Activated T-cell treated with anti-CD3 and anti-CD28 coated beads for 48 hours (primary cell): ENCODE data around the gene TMEM132C.

Source experiments
- DNase-seq: peaks from one replicate; pipeline ENCODE4 v3.0.0-alpha.2; 2020; ENCODE audit warnings: low read depth

TMEM132C gene

DNA sequence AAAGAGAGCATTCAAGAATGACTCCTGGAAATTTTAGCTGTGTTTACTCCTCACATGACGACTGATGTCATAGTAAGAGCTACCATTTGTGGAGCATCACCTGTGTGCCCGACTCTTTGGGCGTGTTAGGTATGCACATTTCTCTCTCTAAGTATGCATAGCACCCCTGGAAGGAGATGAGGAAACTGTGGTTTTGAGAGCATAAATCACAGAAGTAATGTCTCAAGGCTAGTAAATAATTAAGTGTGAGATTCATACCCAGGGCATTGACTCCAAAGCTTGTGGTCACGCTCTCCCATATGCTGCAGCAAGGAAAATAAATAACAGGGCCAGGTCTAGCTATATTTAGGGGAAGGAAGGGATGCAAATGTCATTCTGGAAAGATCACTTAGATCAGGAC lies 340.7 kb downstream of the TMEM132C start:
- DNase-seq: no peak

- DNase-seq: no peak
Measured at GRCh38 chr12:128609861-128610260, 342.9 kb downstream of the TMEM132C start.

GRCh38 chr12:128611736-128612135 lies 344.8 kb downstream of the TMEM132C start:
- no peak for DNase-seq

DNA sequence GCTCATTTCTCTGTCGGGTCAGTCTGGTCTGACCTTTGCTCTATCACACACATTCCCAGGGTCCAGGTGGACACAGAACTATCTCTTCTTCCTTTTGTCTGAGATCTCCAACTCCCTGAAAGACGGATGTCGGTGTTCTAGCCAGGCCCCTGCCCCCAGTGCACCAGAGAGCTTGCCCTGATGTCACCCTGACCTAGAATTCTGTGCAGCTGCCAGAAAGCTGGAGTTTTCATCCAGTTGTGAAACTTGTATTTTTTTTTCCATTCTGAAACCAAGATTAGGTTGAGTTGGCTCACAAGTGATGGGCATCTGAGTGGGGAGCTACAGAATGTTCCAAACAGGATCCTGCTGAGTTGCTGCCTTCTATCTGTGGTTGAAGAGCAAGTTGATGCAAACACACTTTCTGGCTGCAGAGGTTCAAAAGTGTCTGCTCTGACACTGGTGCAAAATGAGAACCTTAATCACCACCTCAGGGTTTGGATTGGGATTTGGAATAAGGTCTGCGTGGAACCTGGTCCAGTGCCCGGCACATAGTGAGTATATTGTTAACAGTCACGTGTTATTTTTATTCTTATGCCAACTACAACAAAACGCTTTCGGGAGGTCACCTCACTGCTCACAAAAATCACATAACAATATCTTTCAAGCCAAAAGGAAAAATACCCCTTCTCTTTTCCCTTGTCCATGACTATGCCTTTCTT lies 345.3 kb downstream of the TMEM132C start:
- no peak for DNase-seq

DNA sequence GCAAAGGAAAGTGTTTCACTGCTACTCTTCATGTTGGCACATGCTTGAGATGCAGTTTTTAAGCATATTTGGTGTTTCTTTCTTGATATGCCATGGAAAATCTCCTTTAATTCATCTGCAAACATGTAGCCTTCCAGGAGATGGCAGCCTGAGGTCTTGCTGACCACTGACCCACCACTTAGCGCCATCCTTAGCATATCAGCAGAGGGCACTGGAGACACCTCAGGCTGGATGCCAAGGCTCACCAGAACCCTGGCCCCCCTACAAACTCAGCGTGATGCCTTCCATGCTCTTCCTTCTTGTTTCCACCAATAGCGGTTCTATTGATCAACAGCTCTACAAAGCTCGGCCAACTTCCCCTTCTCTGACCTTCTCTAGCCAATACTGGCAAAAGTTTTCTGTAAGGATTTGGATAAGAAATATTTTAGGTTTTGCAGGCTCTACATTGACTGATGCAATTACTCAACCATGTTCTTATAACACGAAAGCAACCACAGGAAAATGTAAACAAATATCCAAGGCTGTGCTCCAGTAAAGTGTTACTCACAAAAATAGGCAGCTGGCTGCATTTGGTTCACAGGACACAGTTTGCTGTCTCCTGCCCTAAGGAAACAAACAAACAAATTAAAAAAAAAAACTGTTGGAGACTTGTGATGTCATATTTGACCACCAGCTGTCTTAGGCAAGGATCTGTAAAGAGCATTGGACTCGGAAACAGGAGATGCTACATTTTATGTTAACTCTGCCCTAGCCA lies 347.0 kb downstream of the TMEM132C start:
- no peak for DNase-seq

DNA sequence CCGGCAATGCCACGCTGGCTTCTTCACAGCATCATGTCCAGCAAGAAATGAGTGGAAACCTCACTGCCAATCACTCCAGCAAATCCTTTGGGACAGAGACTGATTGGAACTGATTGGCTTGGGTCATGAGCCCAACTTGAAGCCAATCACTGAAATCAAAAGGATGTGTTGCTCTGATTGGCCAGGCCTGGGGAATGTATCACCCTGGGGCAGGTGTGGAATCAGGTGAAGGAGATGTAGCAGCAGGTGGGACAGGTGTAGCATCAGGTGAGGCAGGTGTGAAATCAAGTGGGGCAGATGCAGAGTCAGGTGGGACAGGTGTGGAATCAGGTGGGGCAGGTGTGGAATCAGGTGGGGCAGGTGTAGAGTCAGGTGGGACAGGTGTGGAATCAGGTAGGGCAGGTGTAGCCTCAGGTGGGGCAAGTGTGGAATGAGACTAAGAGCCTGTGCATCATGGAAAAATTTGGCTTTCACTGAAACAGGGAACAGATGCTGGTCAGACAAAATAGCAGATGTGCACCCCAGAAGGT lies 350.4 kb downstream of the TMEM132C start:
- DNase-seq: no peak

- no peak for DNase-seq
Measured at GRCh38 chr12:128619263-128619662, 352.3 kb downstream of the TMEM132C start.

- no peak for DNase-seq
Measured at GRCh38 chr12:128621304-128621703, 354.3 kb downstream of the TMEM132C start.

DNA sequence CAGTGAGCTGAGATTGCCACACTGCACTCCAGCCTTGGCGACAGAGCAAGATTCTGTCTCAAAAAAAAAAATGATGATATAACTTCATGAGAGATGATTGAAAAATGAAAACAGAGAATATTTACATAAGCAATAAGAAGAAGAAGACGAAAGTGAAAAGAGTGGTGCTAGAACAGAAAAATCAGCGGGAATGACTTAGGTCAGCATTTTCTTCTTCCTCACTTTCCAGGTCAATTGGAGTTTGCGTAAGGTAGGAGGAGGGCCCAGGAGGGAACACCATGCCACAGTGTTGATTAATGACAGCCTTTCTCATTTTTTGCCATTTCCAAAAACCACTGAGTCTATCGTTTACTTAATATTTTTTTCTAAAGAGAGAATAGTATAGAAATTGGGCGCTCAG lies 356.8 kb downstream of the TMEM132C start:
- DNase-seq: no peak

DNA sequence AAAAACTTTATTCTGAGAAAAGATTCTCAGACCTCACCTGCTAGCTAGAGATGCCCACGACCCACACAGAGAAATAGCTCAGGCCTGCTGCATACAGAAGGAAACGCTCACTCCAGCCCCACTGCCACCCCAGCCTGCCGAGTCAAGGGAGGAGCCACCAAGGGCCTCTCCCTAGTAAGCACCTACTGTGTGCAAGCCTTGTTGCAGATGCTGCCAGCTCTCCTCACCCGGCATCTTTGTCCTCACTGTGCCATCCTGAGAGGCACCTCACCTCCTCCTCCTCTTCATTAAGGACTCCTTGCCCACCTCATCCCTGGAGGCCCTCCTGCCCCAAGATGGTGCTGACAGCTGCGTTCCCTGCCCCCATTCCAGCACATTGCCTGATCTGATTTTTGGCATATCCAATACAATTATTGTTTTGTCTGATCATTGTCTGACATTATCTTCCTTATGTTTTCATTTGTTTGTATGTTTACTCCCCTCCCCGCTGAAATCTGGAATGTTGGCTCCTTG lies 359.9 kb downstream of the TMEM132C start:
- DNase-seq: no peak

GRCh38 chr12:128627659-128628058 lies 360.7 kb downstream of the TMEM132C start:
- no peak for DNase-seq

GRCh38 chr12:128629979-128630378 lies 363.0 kb downstream of the TMEM132C start:
- no peak for DNase-seq

- DNase-seq: no peak
Measured at GRCh38 chr12:128637642-128638606, 371.0 kb downstream of the TMEM132C start.

DNA sequence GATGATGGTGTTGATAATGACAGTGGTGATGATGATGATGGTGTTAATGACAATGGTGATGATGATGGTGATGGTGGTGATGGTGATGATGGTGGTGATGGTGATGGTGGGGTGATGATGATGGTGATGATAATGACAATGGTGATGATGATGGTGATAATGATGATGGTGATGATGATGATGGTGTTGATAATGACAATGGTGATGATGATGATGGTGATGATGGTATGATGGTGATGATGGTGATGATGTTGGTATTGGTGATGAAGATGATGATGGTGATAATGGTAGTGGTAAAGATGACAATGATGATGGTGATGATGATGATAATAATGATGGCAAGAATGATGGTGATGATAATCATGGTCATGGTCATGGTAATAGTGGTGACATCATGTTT lies 372.1 kb downstream of the TMEM132C start:
- no peak for DNase-seq

- DNase-seq: no peak
Measured at GRCh38 chr12:128643155-128643554, 376.2 kb downstream of the TMEM132C start.

DNA sequence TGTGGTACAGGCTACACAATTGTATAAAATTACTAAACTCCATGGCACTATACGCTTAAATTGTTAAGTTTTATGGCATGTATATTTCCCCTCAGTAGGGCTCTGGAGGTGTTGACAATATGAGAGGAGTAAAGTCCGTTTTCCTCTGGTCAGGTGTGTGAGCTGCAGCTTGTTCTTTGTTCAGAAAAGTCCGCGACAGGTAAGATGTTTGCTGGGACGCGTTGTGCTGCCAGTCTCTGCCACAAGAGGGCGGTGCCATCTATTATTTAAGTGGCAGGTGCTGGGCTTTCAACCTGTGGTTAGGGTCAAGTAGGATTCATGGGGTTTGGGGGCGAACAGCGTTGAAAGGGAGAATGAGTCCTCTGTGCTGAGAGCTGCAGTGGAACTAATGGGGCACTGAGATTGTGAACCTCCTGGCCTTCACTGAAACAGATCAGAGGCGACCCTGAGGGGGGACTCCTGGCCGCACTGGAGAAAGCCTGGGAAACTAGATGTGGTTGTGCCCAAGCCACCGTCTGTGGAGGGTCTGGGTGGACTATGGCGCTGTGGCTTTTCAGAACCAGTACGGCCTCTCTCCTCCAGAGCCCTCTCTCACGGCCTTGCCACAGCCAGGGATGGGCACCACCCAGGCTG lies 377.8 kb downstream of the TMEM132C start:
- peak; percentile 11 for DNase-seq

GRCh38 chr12:128649902-128650301 lies 382.9 kb downstream of the TMEM132C start:
- DNase-seq: no peak

- no peak for DNase-seq
Measured at GRCh38 chr12:128652136-128652751, 385.3 kb downstream of the TMEM132C start.

- no peak for DNase-seq
Measured at GRCh38 chr12:128654468-128654867, 387.5 kb downstream of the TMEM132C start.

- DNase-seq: no peak
Measured at GRCh38 chr12:128657378-128657777, 390.4 kb downstream of the TMEM132C start.
